Neural progenitor cell (in vitro differentiated cells): Measurements from ENCODE around the gene HBS1L. TPM values are rescaled to one million over a fixed set of nuclear protein-coding genes. Genes with fewer than 3 reads are reported as not detected.

ENCODE experiments used
- DNase-seq: peaks from one replicate; pipeline ENCODE4 v3.0.0-alpha.2; 2016; ENCODE audit warnings: low spot score
- H2AFZ ChIP-seq: fragments of 200-600 bp; sonication (generic); replicated peaks from 2 replicates; pipeline ENCODE4 v1.6.1; 2016; ENCODE audit warnings: antibody characterized with exemption
- H3F3A ChIP-seq: fragments of 200-600 bp; sonication (generic); 2 replicates; pipeline ENCODE4 v1.6.1; 2016; ENCODE audit warnings: antibody characterized with exemption, low read depth
- H3K27ac ChIP-seq: fragments of 200-600 bp; sonication (generic); 2 replicates; pipeline ENCODE4 v1.5.1; 2016; ENCODE audit warnings: mild to moderate bottlenecking
- H3K27me3 ChIP-seq: fragments of 200-600 bp; sonication (generic); 2 replicates; pipeline ENCODE4 v1.6.1; 2016; ENCODE audit warnings: mild to moderate bottlenecking, moderate library complexity
- H3K36me3 ChIP-seq: fragments of 200-600 bp; sonication (generic); 2 replicates; pipeline ENCODE4 v1.5.1; 2016
- H3K4me1 ChIP-seq: fragments of 200-600 bp; sonication (generic); 2 replicates; pipeline ENCODE4 v1.6.1; 2016; ENCODE audit warnings: mixed run types
- H3K4me2 ChIP-seq: fragments of 200-600 bp; sonication (generic); 2 replicates; pipeline ENCODE4 v1.6.1; 2016
- H3K4me3 ChIP-seq: fragments of 200-600 bp; sonication (generic); 2 replicates; pipeline ENCODE4 v1.5.1; 2016
- H3K79me2 ChIP-seq: fragments of 200-600 bp; sonication (generic); 2 replicates; pipeline ENCODE4 v1.6.1; 2016; ENCODE audit warnings: low read depth
- H3K9ac ChIP-seq: fragments of 200-600 bp; sonication (generic); 2 replicates; pipeline ENCODE4 v1.6.1; 2016
- H3K9me3 ChIP-seq: fragments of 200-600 bp; sonication (generic); 2 replicates; pipeline ENCODE4 v1.5.1; 2016; ENCODE audit warnings: low read depth
- H4K20me1 ChIP-seq: fragments of 200-600 bp; sonication (generic); 2 replicates; pipeline ENCODE4 v1.6.1; 2016; ENCODE audit warnings: low read depth
- H3K27ac Mint-ChIP-seq: 3 replicates; pipeline ENCODE4 v1.8.0; 2021; ENCODE audit warnings: mixed read lengths
- H3K27me3 Mint-ChIP-seq: 2 replicates; pipeline ENCODE4 v1.8.0; 2022; ENCODE audit warnings: low read depth, mild to moderate bottlenecking, inconsistent platforms, moderate library complexity, mixed read lengths; ENCODE audit not compliant: insufficient read depth
- H3K36me3 Mint-ChIP-seq: 3 replicates; pipeline ENCODE4 v1.8.0; 2021; ENCODE audit warnings: mixed read lengths
- H3K4me1 Mint-ChIP-seq: 3 replicates; pipeline ENCODE4 v1.8.0; 2021; ENCODE audit warnings: mixed read lengths
- H3K4me3 Mint-ChIP-seq: 3 replicates; pipeline ENCODE4 v1.8.0; 2021; ENCODE audit warnings: mild to moderate bottlenecking, moderate library complexity, mixed read lengths
- H3K9me3 Mint-ChIP-seq: 3 replicates; pipeline ENCODE4 v1.8.0; 2020; ENCODE audit warnings: mixed read lengths
- EZH2 ChIP-seq: fragments of 200-600 bp; sonication (generic); IDR thresholded peaks from 2 replicates; pipeline ENCODE4 v1.6.1; 2017; ENCODE audit warnings: antibody characterized with exemption, mild to moderate bottlenecking, moderate library complexity
- EZH2phosphoT487 ChIP-seq: fragments of 200-600 bp; sonication (generic); IDR thresholded peaks from 2 replicates; pipeline ENCODE4 v1.6.1; 2017; ENCODE audit warnings: antibody characterized with exemption
- total RNA-seq: library from RNA; depleted of rRNA; stranded (reverse); fragments of >200 nt; gene quantifications from 2 replicates; pipeline ENCODE4 v1.2.3, GENCODE V29; 2015; ENCODE audit warnings: low replicate concordance
- TF ChIP-seq, protein P1 (sequence below): fragments of 200-600 bp; sonication (generic); IDR thresholded peaks from 2 replicates; pipeline ENCODE4 v1.5.1; 2017; ENCODE audit warnings: antibody characterized with exemption, mild to moderate bottlenecking

Gene HBS1L
- total RNA-seq, 1 donor from 2014 or later: 215 TPM

DNA sequence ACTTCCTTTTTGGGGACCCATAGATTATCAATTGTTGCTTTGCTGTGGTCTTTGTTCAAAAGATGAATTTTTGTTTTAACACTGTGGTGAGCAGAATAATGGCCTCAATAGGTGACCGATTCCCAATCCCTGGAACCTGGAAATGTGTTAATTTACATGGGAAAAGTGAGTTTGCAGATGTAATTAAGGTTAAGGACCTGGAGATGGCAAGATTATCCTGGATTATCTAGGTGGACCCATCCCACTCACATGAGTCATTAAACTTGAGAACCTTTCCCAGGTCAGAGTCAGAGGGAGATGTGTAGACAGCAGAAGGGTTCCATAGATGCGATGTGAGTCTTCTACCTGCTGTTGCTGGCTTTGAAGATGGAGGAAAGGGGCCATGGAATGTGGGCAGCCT is 36.2 kb upstream of the HBS1L start:
- H3K4me2 ChIP-seq: no peak overlapping the region
- no peaks in the 10 kb centered on the region for H3K4me1 ChIP-seq
- H3K36me3 ChIP-seq: no peaks in the 10 kb centered on the region
- H3K27ac Mint-ChIP-seq: no peak overlapping the region
- H2AFZ ChIP-seq: no peak overlapping the region
- no peak for DNase-seq
- TF ChIP-seq, protein P1, sequence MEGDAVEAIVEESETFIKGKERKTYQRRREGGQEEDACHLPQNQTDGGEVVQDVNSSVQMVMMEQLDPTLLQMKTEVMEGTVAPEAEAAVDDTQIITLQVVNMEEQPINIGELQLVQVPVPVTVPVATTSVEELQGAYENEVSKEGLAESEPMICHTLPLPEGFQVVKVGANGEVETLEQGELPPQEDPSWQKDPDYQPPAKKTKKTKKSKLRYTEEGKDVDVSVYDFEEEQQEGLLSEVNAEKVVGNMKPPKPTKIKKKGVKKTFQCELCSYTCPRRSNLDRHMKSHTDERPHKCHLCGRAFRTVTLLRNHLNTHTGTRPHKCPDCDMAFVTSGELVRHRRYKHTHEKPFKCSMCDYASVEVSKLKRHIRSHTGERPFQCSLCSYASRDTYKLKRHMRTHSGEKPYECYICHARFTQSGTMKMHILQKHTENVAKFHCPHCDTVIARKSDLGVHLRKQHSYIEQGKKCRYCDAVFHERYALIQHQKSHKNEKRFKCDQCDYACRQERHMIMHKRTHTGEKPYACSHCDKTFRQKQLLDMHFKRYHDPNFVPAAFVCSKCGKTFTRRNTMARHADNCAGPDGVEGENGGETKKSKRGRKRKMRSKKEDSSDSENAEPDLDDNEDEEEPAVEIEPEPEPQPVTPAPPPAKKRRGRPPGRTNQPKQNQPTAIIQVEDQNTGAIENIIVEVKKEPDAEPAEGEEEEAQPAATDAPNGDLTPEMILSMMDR: no peak
- TF ChIP-seq EZH2 (no peak), EZH2phosphoT487 (no peak)
- no peaks in the 10 kb centered on the region for H3K27me3 Mint-ChIP-seq
- H3K4me3 ChIP-seq: no peak overlapping the region
- no peaks in the 10 kb centered on the region for H3K9me3 Mint-ChIP-seq
- H3F3A ChIP-seq: no peaks in the 10 kb centered on the region
- no peaks in the 10 kb centered on the region for H3K9me3 ChIP-seq
- H3K27me3 ChIP-seq: no peaks in the 10 kb centered on the region
- H3K4me1 Mint-ChIP-seq: no peaks in the 10 kb centered on the region
- no peak overlapping the region for H3K9ac ChIP-seq
- H3K4me3 Mint-ChIP-seq: no peak overlapping the region
- H3K79me2 ChIP-seq: no peaks in the 10 kb centered on the region
- H3K27ac ChIP-seq: no peak overlapping the region
- H4K20me1 ChIP-seq: no peaks in the 10 kb centered on the region
- H3K36me3 Mint-ChIP-seq: no peaks in the 10 kb centered on the region

- H3K36me3 Mint-ChIP-seq: no peaks in the 10 kb centered on the region
- Histone ChIP-seq H3K36me3 (no peaks in the 10 kb centered on the region), H3K9ac (no peak overlapping the region), H3K4me1 (no peaks in the 10 kb centered on the region), H3K79me2 (no peaks in the 10 kb centered on the region), H4K20me1 (no peaks in the 10 kb centered on the region), H3K27ac (no peak overlapping the region), H2AFZ (no peak overlapping the region), H3K4me2 (no peak overlapping the region), H3K9me3 (no peaks in the 10 kb centered on the region), H3K4me3 (no peak overlapping the region), H3K27me3 (no peaks in the 10 kb centered on the region), H3F3A (no peaks in the 10 kb centered on the region)
- no peak overlapping the region for H3K27ac Mint-ChIP-seq
- no peak overlapping the region for H3K4me3 Mint-ChIP-seq
- H3K27me3 Mint-ChIP-seq: no peaks in the 10 kb centered on the region
- TF ChIP-seq EZH2 (no peak), EZH2phosphoT487 (no peak)
- TF ChIP-seq, protein P1: no peak
- DNase-seq: no peak
- no peaks in the 10 kb centered on the region for H3K9me3 Mint-ChIP-seq
- H3K4me1 Mint-ChIP-seq: no peaks in the 10 kb centered on the region
Measured at GRCh38 chr6:135089901-135090300, 35.3 kb upstream of the HBS1L start.

DNA sequence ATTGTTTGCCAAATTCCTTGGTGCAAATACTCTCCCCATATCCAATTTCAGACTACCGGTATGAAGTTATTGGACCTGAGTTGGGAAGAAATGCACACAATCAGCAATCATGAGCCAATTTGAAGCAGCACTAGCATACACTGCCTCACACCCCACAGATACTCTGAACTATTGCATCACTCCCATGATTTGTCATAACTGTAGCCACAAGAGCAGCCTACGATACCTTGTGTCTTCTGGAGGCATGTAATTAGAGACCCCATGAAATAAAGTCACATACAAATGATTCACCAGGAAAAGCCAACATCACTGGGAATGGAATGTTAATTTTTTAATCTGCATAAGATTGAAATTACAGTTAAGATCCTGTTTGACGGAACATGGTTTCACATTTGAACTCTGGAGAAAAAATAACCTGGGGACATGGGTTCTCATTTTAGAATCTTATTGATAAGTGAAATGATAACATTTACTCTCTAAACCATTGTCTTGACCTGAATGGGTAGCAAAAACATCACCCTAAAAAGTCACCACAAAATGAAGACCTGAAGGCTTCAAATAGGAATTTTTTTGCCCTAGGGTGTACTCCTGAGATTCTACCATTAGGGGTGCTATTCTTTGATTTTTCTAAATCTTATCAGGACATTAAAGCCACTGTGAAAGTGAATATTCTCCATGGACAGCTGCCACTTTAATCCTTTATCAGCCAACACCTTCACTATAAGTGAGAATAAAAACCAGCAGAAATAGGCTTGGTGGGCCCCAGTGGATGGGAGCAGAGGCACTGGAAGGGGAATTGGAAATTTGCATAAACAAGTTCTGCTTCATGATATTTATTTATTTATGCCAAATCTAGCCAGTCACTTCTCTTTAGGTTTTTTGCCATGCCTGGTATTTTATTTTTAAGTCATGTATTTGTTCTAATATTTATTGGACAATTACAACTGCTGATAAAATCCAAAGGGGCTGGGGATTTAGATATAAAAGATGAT is 34.5 kb upstream of the HBS1L start:
- Histone ChIP-seq H3K36me3 (no peaks in the 10 kb centered on the region), H2AFZ (peak overlapping the region; percentile 21), H3K9me3 (no peaks in the 10 kb centered on the region), H3K4me1 (no peaks in the 10 kb centered on the region), H3K27ac (no peak overlapping the region), H3K4me2 (no peak overlapping the region), H3K4me3 (no peak overlapping the region), H4K20me1 (no peaks in the 10 kb centered on the region), H3F3A (no peaks in the 10 kb centered on the region), H3K27me3 (no peaks in the 10 kb centered on the region), H3K79me2 (no peaks in the 10 kb centered on the region), H3K9ac (no peak overlapping the region)
- Mint-ChIP-seq H3K4me3 (no peak overlapping the region), H3K27me3 (no peaks in the 10 kb centered on the region), H3K27ac (no peak overlapping the region), H3K36me3 (no peaks in the 10 kb centered on the region), H3K9me3 (no peaks in the 10 kb centered on the region), H3K4me1 (no peaks in the 10 kb centered on the region)
- TF ChIP-seq, protein P1: peak; percentile 61
- no peak for TF ChIP-seq EZH2phosphoT487
- peak; percentile 18 for DNase-seq
